CD4-positive, alpha-beta T cell treated with Interleukin-6 for 4 hours (primary cell): ENCODE data around the gene MICA.
A peak's percentile ranks its signal among the peaks of the same experiment; 100 is the strongest.
"Not testable (repeated sequence)": the region's sequence is repeated elsewhere in the genome, so short reads cannot be mapped to it uniquely, and the experiment has no call there.

Experiments
- DNase-seq: peaks from one replicate; pipeline ENCODE4 v3.0.0-alpha.2; 2020; ENCODE audit warnings: mixed read lengths

Gene MICA

GRCh38 chr6:31403283-31404060, at the start of gene MICA:
Gene MICA (plus strand): TSS chr6:31403595. CDS start chr6:31403633, 38 bp downstream.
- peak; percentile 73 for DNase-seq

GRCh38 chr6:31354158-31354863, 49.1 kb upstream of the MICA start:
- peak; percentile 38 for DNase-seq

DNA sequence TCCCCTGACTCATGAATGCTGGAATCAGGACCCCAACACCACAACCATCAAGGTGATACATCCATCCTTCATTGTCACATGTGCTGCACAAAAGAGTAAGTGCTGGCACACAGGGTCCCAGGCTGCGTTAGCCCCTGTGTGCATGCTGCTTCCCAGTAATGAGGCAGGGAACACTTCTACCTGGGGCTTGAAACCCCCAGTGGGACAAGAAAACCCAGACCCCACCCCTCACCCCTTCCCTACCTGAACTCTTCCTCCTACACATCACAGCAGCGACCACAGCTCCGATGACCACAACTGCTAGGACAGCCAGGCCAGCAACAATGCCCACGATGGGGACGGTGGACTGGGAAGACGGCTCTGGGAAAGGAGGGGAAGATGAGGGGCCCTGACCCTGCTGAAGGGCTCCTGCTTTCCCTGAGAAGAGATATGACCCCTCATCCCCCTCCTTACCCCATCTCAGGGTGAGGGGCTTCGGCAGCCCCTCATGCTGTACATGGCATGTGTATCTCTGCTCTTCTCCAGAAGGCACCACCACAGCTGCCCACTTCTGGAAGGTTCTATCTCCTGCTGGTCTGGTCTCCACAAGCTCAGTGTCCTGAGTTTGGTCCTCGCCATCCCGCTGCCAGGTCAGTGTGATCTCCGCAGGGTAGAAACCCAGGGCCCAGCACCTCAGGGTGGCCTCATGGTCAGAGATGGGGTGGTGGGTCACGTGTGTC, 48.4 kb upstream of the MICA start:
- no peak for DNase-seq

DNA sequence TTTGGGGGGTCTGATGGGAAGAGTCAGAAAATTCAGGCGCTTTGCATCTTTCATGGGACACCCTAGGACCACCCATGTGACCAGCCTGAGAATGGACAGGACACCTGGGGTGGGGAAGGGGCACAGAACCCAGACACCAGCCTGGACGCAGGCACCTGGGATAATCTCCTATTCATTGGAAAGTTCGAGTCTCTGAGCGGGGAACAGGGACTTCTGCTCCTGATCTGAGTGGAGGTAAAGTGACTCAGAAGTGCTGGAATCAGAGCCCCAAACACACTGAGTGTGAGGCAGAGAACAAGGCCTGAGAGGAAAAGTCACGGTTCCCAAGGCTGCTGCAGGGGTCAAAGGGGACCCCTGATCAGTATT, 47.8 kb upstream of the MICA start:
- no peak for DNase-seq

- peak; percentile 53 for DNase-seq
Observed at GRCh38 chr6:31356216-31356945, 47.0 kb upstream of the MICA start.

GRCh38 chr6:31356946-31357466, 46.4 kb upstream of the MICA start, which contains the start of gene HLA-B:
Gene HLA-B (minus strand): TSS chr6:31357179. CDS start chr6:31357158, 21 bp downstream.
- DNase-seq: peak; percentile 92

- no peak for DNase-seq
Observed at GRCh38 chr6:31357886-31358285, 45.5 kb upstream of the MICA start.

- no peak for DNase-seq
Observed at GRCh38 chr6:31358302-31358701, 45.1 kb upstream of the MICA start.

- no peak for DNase-seq
Observed at GRCh38 chr6:31359581-31359980, 43.8 kb upstream of the MICA start.

DNA sequence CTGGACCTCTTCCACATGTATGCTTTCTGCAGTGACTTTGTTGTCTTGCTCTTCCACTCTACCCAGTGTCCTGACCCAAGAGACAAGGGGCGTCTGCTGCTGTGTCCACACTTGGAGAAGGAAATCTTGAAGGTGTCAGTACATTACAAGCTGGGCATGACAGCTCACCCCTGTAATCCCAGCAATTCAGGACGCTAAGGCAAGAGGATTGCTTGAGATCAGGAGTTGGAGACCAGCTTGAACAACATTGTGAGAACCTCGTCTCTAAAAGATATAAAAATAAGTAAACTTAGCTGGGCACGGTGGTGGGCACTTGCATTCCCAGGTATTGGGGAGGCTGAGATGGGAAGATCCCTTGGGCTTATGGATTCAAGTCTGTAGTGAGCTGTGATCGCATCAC, 40.6 kb upstream of the MICA start:
- no peak for DNase-seq

- no peak for DNase-seq
Observed at GRCh38 chr6:31363811-31364210, 39.6 kb upstream of the MICA start.

DNA sequence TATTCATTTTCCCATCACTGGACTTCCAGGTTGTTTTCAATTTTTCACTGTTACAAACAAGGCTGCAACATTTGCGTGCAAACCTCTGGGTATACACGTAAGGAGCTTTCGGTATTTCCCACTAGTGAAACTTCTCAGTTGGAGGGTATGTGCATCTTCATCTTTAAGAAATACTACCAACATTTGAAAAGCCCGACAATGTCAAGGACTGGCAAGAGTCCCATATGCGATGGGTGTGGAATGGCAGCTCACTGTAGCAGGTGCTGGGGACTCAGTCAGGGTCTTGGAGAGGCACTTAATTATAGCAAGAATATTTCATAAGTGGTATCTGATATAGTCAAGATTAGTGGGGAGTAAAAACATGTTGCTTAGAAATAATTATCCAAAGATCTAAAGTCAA, 37.5 kb upstream of the MICA start:
- no peak for DNase-seq

DNA sequence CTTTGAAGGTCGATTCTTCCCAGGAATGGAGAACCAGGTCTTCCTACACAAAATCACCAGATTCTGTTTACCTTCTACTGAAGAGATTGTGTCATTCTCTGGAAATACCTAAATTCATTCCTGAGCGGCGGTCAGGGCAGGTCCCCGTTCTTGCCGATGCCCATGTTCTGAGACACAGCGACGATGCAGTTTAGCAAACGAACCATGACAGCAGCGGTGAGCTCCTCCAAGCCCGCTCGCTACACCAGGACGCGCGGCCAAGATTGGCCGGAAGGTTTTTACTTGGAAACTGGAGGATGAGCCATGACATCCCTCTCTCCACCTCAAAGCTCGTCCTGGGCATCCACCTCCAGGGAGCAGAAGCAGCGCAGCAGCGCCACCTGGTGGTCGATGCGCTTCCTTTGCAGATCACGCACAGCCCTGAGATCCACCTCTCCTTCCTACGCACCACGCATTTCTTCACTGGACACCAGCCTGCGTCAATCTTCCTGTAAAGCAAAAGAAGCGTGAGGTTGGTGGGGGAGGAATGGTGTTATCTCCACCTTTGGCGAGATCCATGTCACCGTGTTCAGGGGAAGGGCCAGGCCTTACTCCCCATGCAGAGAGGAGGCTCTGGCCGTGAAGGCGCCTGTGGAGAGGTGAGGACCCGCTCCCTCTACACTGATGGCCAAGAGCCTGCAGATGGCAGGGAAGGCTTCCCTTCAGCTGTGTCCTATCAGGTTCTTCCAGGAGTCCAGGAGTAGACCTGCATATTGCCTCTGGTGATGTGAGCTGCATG, 36.5 kb upstream of the MICA start:
- DNase-seq: peak; percentile 95

GRCh38 chr6:31368461-31368860, 34.9 kb upstream of the MICA start:
- DNase-seq: no peak

GRCh38 chr6:31374118-31374517, 29.3 kb upstream of the MICA start:
- DNase-seq: not testable (repeated sequence)

GRCh38 chr6:31375699-31376098, 27.7 kb upstream of the MICA start:
- no peak for DNase-seq

- no peak for DNase-seq
Observed at GRCh38 chr6:31377029-31377428, 26.4 kb upstream of the MICA start.

DNA sequence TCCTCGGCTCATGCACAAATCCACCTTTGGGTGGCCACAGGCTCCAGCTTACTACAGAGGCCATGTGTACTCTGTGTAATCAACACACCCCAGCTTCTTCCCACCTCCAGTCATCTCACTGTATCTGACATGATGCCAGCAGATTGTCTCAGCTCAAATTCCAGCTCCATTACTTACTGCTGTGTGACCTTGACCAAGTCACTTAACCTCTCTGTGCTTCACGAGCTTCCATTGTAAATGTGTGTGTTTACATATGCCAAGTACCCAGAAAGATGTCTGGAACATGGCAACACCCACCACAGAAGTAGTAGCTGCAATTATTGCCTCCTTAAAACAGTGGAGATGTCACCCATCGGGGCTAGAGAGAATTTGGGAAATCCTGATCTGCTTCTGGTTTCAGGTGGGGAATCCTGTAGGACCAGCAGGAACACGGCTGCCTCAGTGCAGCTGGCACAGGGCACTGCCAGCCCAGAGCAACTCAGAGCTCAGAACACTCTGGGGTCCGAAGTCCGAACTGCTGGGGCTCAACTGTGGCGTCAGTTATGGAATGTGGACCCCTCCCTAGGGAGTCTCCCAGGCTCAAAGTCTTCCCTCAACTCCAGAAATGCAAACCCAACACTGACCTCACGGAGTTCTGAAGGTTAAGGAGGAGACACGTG, 25.2 kb upstream of the MICA start:
- no peak for DNase-seq

DNA sequence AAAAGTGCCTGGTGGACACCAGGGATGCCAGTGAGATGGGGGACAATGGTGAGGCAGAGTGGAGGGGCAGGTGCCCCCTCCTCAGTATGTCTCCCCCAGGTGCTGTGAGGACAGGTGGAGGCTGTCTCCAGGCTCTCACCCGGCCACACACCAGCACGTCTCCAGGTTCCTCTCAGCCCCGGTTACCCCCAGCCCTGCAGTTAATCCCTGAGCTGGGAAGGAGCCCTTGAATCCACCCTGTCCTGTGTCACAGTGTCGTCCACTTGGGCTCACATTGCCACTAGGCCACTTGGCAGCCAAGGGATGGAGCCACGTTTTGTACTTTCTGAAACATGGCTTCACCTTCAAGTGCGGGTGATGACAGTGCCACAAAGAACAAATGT, 24.7 kb upstream of the MICA start:
- DNase-seq: no peak

DNA sequence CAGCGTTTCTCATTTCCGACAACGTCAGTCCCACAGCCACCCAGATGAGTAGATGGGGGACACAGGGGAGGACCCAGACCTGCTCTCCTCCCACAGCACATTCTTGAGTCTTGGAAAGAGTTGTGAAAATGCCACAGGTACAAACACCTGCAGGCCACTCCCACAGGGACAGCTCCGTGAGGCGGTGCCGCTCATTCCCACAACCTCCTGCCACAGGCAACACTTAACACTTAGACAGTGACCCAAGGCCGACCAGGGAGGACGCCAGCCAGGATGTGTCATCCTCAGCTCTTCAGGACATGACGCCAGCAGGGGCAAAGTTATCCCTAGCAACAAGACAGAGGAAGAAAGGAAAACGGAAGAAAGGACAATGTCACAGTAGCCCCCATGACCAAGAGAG, 23.5 kb upstream of the MICA start:
- no peak for DNase-seq

DNA sequence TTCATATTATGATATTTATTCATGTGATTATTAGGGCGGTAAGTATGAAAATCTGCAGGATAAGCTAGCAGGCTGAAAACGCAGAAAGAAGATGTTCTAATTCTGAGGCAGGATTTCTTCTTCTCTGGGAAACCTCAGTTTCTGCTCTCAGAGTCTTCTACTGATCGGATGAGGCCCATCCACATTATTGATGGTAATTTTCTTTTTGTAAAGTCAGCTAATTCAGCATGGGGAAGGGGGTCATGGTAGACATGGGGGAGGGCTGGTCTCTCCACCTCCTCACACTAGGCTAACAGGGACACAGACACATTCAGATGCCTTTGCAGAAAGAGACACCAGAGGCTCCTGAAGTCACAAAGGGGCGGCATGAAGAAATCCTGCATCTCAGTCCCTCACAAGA, 21.7 kb upstream of the MICA start:
- DNase-seq: no peak
